H1 (cell line): ENCODE results near the gene GRM8. TPM values are rescaled to one million over a fixed set of nuclear protein-coding genes. Genes with fewer than 3 reads are reported as not detected.

Experiments used
- ATF2 ChIP-seq: IDR thresholded peaks from 2 replicates; pipeline ENCODE4 v1.6.1; 2012; ENCODE audit warnings: low read length, inconsistent platforms
- CHD7 ChIP-seq: fragments of 300-600 bp; sonication (generic); IDR thresholded peaks from 2 replicates; pipeline ENCODE4 v1.7.1; 2012; ENCODE audit warnings: low read length, moderate library complexity, mild to moderate bottlenecking, inconsistent platforms; ENCODE audit not compliant: insufficient replicate concordance
- KDM1A ChIP-seq: fragments of 200-600, 300-600 bp; sonication (generic); IDR thresholded peaks from 2 replicates; pipeline ENCODE4 v1.7.1; 2016; ENCODE audit warnings: mild to moderate bottlenecking, low read length, borderline replicate concordance
- ZNF274 ChIP-seq: IDR thresholded peaks from 2 replicates; pipeline ENCODE4 v1.7.0; 2012; ENCODE audit warnings: low read length, borderline replicate concordance; ENCODE audit errors: extremely low read depth
- polyA plus RNA-seq, 7 experiments: library from polyadenylated mRNA; depleted of rRNA in 3 of 7; stranded (reverse) in 5 of 7; unstranded in 2 of 7; fragments of >200 nt in 5 of 7; fragments of 200-250 nt in 2 of 7; gene quantifications; 1 replicate in 5 of 7; 2 replicates in 1 of 7; 4 replicates in 1 of 7; pipeline versions ENCODE4 v1.2.1 to v1.2.3, GENCODE V29; 2011 to 2013; ENCODE audit warnings: missing spikeins in 2 of 7, mixed read lengths in 2 of 7
- total RNA-seq: library from RNA; stranded (reverse); fragmentation: NEBNext Ultra II Directional; extraction: Animal tissue kit (Norgen Biotek cat#: 25700); gene quantifications from 2 replicates; pipeline ENCODE4 v1.2.1, GENCODE V29; 2021

Gene GRM8
- total and polyA plus RNA-seq, 2 of the 8 experiments (the other 6 are each of a cell fraction or from before 2014, with no cell fraction given) = 2.6 to 2.8 TPM

GRCh38 chr7:126792521-126792920, 460.2 kb downstream of the GRM8 start (continued):
- TF ChIP-seq CHD7 = no peak
- TF ChIP-seq ATF2 = no peak
- TF ChIP-seq KDM1A = no peak
- TF ChIP-seq ZNF274 = no peak
